Type B pancreatic cell (in vitro differentiated cells): ENCODE data around the gene TMEM40. TPM values are rescaled to one million over a fixed set of nuclear protein-coding genes. Genes with fewer than 3 reads are reported as not detected.

Experiments used
- DNase-seq: peaks from one replicate; pipeline ENCODE4 v3.0.0; 2021; ENCODE audit warnings: mixed read lengths; ENCODE audit not compliant: unreplicated experiment; ENCODE audit errors: extremely low spot score
- H3K27ac Mint-ChIP-seq: 2 replicates; pipeline ENCODE4 v1.8.0; 2021; ENCODE audit warnings: mild to moderate bottlenecking, mixed read lengths
- H3K27me3 Mint-ChIP-seq: 2 replicates; pipeline ENCODE4 v1.8.0; 2021; ENCODE audit warnings: mixed read lengths
- H3K36me3 Mint-ChIP-seq: 2 replicates; pipeline ENCODE4 v1.8.0; 2021; ENCODE audit warnings: mixed read lengths
- H3K4me1 Mint-ChIP-seq: one replicate; pipeline ENCODE4 v1.8.0; 2021; ENCODE audit warnings: mixed read lengths; ENCODE audit not compliant: unreplicated experiment
- H3K4me3 Mint-ChIP-seq: 2 replicates; pipeline ENCODE4 v1.8.0; 2021; ENCODE audit warnings: mild to moderate bottlenecking, mixed read lengths
- H3K9me3 Mint-ChIP-seq: 2 replicates; pipeline ENCODE4 v1.8.0; 2021; ENCODE audit warnings: mixed read lengths
- CTCF ChIP-seq: fragments of 200-600 bp; sonication (generic); conservative IDR thresholded peaks from 2 replicates; pipeline ENCODE4 v1.5.0; 2021; ENCODE audit warnings: antibody characterized with exemption, mild to moderate bottlenecking
- total RNA-seq: library from RNA; stranded (reverse); gene quantifications from 2 replicates; pipeline ENCODE4 v1.2.1, GENCODE V29; 2021; ENCODE audit warnings: low replicate concordance

TMEM40 gene
- total RNA-seq, 1 donor from 2014 or later = 16.3 TPM

GRCh38 chr3:12756635-12757034 lies 2.4 kb downstream of the TMEM40 start:
- H3K36me3 Mint-ChIP-seq = no peaks in the 10 kb centered on the region
- H3K4me3 Mint-ChIP-seq = peak overlapping the region; percentile 49
- no peaks in the 10 kb centered on the region for H3K27me3 Mint-ChIP-seq
- peaks cover 25% of the 10 kb centered on the region for H3K4me1 Mint-ChIP-seq
- H3K9me3 Mint-ChIP-seq = no peaks in the 10 kb centered on the region
- no peak for TF ChIP-seq CTCF
- DNase-seq = no peak
- no peak overlapping the region for H3K27ac Mint-ChIP-seq

GRCh38 chr3:12756175-12756574 lies 2.9 kb downstream of the TMEM40 start:
- H3K27me3 Mint-ChIP-seq = no peaks in the 10 kb centered on the region
- H3K9me3 Mint-ChIP-seq = no peaks in the 10 kb centered on the region
- H3K4me3 Mint-ChIP-seq = no peak overlapping the region
- no peak for TF ChIP-seq CTCF
- H3K27ac Mint-ChIP-seq = no peak overlapping the region
- peaks cover 25% of the 10 kb centered on the region for H3K4me1 Mint-ChIP-seq
- H3K36me3 Mint-ChIP-seq = no peaks in the 10 kb centered on the region
- DNase-seq = no peak

GRCh38 chr3:12755754-12756153 lies 3.3 kb downstream of the TMEM40 start:
- Mint-ChIP-seq H3K27ac (no peak overlapping the region), H3K4me3 (no peak overlapping the region), H3K36me3 (no peaks in the 10 kb centered on the region), H3K27me3 (no peaks in the 10 kb centered on the region), H3K4me1 (peaks cover 25% of the 10 kb centered on the region), H3K9me3 (no peaks in the 10 kb centered on the region)
- DNase-seq = no peak
- TF ChIP-seq CTCF = no peak

- no peak for TF ChIP-seq CTCF
- no peaks in the 10 kb centered on the region for H3K27me3 Mint-ChIP-seq
- no peaks in the 10 kb centered on the region for H3K36me3 Mint-ChIP-seq
- DNase-seq = no peak
- no peaks in the 10 kb centered on the region for H3K9me3 Mint-ChIP-seq
- H3K4me1 Mint-ChIP-seq = peaks cover 13% of the 10 kb centered on the region
- H3K4me3 Mint-ChIP-seq = no peak overlapping the region
- H3K27ac Mint-ChIP-seq = no peak overlapping the region
Observed at GRCh38 chr3:12754313-12754712, 4.7 kb downstream of the TMEM40 start.

GRCh38 chr3:12753275-12754028 lies 5.6 kb downstream of the TMEM40 start:
- no peak for TF ChIP-seq CTCF
- H3K27ac Mint-ChIP-seq = peak overlapping the region; percentile 80
- no peaks in the 10 kb centered on the region for H3K27me3 Mint-ChIP-seq
- peaks cover 9% of the 10 kb centered on the region for H3K4me1 Mint-ChIP-seq
- no peak for DNase-seq
- H3K4me3 Mint-ChIP-seq = peak overlapping the region; percentile 51
- H3K9me3 Mint-ChIP-seq = no peaks in the 10 kb centered on the region
- H3K36me3 Mint-ChIP-seq = no peaks in the 10 kb centered on the region

GRCh38 chr3:12752809-12753208 lies 6.2 kb downstream of the TMEM40 start:
- no peaks in the 10 kb centered on the region for H3K9me3 Mint-ChIP-seq
- no peaks in the 10 kb centered on the region for H3K36me3 Mint-ChIP-seq
- no peaks in the 10 kb centered on the region for H3K27me3 Mint-ChIP-seq
- H3K4me3 Mint-ChIP-seq = no peak overlapping the region
- peak overlapping the region; percentile 9 for H3K27ac Mint-ChIP-seq
- peaks cover 5% of the 10 kb centered on the region for H3K4me1 Mint-ChIP-seq
- DNase-seq = no peak
- no peak for TF ChIP-seq CTCF
